Psoas muscle (tissue), 8 donors: ENCODE data around the gene SIRT7. TPM values are rescaled to one million over a fixed set of nuclear protein-coding genes. Genes with fewer than 3 reads are reported as not detected.
A peak's percentile ranks its signal among the peaks of the same experiment; 100 is the strongest.

Source experiments
- ATAC-seq, 4 donors: fragments of 200-7000 bp; cut with Tn5 transposase; one replicate each; pipeline ENCODE4 v1.9.1; 2020; ENCODE audit warnings: moderate library complexity in 3 of 4, mild to moderate bottlenecking in 2 of 4
- DNase-seq, 2 donors: peaks; one replicate each; pipeline ENCODE4 v3.0.0-alpha.2; 2020
- H3K27ac ChIP-seq: fragments of 200-600 bp; one replicate; pipeline ENCODE4 v1.8.0; 2022
- H3K27me3 ChIP-seq, 3 donors: fragments of 200-600 bp in 1 of 3; one replicate each; pipeline versions ENCODE4 v1.6.1 to v1.8.0; 2013 to 2022; ENCODE audit warnings: low read length in 2 of 3, mild to moderate bottlenecking in 2 of 3, moderate library complexity in 1 of 3; ENCODE audit not compliant: insufficient read depth in 3 of 3
- H3K36me3 ChIP-seq, 2 donors: fragments of 200-600 bp in 1 of 2; one replicate each; pipeline versions ENCODE4 v1.6.1 to v1.8.0; 2013 to 2022; ENCODE audit warnings: low read depth in 1 of 2, mild to moderate bottlenecking in 1 of 2, moderate library complexity in 1 of 2; ENCODE audit not compliant: insufficient read depth in 1 of 2
- H3K4me1 ChIP-seq: fragments of 200-600 bp; one replicate; pipeline ENCODE4 v1.8.0; 2022
- H3K4me3 ChIP-seq: fragments of 200-600 bp; one replicate; pipeline ENCODE4 v1.8.0; 2022; ENCODE audit warnings: mild to moderate bottlenecking
- H3K9me3 ChIP-seq: fragments of 200-600 bp; one replicate; pipeline ENCODE4 v1.8.0; 2022
- WGBS, 3 donors: extraction: QIAGEN DNeasy Blood & Tissue Kit; methylation state at CpG; one replicate each; pipeline versions ENCODE4 v1.1.6 to v1.1.7; 2013; 5-methylcytosine and 5-hydroxymethylcytosine counted together
- intact Hi-C, 2 donors: fragments of 100-400 bp; cut with DNase I; formaldehyde crosslinking; loops; one replicate each; pipeline versions ENCODE4 v1.11.0 to v1.14.2; 2022
- polyA plus RNA-seq, 3 donors: library from polyadenylated mRNA; stranded (reverse); fragments of 200-250 nt; gene quantifications; one replicate each; pipeline ENCODE4 v1.2.3, GENCODE V29; 2013
- total RNA-seq, 4 donors: library from RNA; stranded (reverse); fragmentation: NEBNext Ultra II Directional in 2 of 4; extraction: Animal tissue kit (Norgen Biotek cat#: 25700) in 2 of 4; gene quantifications; one replicate each; pipeline versions ENCODE4 v1.2.1 to v1.2.4, GENCODE V29; 2021 to 2023
- TF ChIP-seq, protein P1 (sequence below): fragments of 200-600 bp; IDR thresholded peaks from one replicate; pipeline ENCODE4 v1.8.0; 2022; ENCODE audit warnings: antibody characterized with exemption
- donor health status: healthy with polysubstance abuse.
- donor health status: DM: no; HTN: no; CAD: no; lungs with moderate emphysema.
- donor health status: Bipolar disorder and iron deficiency.
- donor health status: healthy.
- donor health status: DM: yes; HTN: yes; CAD: no.
- donor health status: DM: no; HTN: no; CAD: no.
- donor health status: DM: no; HTN: no; CAD: no.
- donor health status: DM: yes; HTN: yes; CAD: no.

Gene SIRT7
- total and polyA plus RNA-seq, 7 donors = 3.9 to 14.2 (median 7.6) TPM

DNA sequence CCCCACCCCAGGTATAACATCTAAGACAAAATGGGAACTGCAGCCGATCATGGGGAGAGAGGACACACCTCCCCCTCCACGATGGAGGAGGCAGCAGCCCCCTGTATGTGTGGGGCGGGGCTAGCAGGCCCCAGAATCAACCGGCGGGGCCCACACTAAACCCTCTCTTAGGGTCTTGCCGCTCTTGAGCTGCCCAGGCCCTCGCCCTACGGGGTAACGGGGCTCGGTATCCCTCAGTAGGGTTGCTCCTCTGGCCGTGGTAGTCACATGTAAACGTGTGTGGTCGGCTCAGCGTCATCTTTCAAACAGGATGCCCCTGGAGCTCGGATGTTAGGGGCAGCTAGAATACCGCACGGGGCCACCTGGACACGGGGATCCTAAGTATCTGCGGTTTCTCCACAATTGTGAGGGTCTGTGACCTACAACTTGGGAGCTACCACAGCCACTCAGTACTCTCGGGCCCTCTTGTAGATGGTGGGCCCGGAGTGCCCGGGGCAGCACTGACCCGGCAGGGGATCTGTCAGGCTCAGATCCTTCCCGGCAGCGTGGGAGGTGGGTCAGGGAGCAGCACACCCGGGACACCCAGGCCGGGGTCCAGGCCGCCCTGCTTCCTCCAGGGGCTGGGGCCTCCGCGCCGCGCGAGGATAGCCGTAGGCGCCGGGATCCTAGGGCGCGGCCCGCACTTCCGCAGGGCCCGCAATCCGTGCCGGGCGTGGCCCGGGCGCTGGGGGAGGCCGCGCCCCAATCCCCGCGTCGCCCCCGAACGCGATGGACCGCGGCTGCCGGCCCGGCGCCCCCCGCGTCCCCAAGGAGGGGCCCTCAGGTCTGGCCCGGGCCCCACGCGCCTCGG lies 47.6 kb downstream of the SIRT7 start:
- H3K27me3 ChIP-seq = no peaks in the 10 kb centered on the region
- WGBS, 3 donors = 5 to 9% (median 8%) methylated on average over 27 to 63 of the region's 65 CpGs
- H3K9me3 ChIP-seq = no peaks in the 10 kb centered on the region
- DNase-seq = peak in 1 of 2 donors; percentile 53
- peak overlapping the region; percentile 99 for H3K27ac ChIP-seq
- peak overlapping the region; percentile 74 for H3K4me3 ChIP-seq
- peaks cover 0 to 42% of the 10 kb centered on the region in 2 donors for H3K36me3 ChIP-seq
- intact Hi-C loops = loop anchor here in 1 of 2 donors (5.0 kb wide), 1 partner anchor 52 kb away; no protein-coding TSS in a partner anchor
- TF ChIP-seq, protein P1, sequence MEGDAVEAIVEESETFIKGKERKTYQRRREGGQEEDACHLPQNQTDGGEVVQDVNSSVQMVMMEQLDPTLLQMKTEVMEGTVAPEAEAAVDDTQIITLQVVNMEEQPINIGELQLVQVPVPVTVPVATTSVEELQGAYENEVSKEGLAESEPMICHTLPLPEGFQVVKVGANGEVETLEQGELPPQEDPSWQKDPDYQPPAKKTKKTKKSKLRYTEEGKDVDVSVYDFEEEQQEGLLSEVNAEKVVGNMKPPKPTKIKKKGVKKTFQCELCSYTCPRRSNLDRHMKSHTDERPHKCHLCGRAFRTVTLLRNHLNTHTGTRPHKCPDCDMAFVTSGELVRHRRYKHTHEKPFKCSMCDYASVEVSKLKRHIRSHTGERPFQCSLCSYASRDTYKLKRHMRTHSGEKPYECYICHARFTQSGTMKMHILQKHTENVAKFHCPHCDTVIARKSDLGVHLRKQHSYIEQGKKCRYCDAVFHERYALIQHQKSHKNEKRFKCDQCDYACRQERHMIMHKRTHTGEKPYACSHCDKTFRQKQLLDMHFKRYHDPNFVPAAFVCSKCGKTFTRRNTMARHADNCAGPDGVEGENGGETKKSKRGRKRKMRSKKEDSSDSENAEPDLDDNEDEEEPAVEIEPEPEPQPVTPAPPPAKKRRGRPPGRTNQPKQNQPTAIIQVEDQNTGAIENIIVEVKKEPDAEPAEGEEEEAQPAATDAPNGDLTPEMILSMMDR = no peak
- H3K4me1 ChIP-seq = peaks cover 41% of the 10 kb centered on the region
- ATAC-seq = peak in 1 of 4 donors; percentile 4

DNA sequence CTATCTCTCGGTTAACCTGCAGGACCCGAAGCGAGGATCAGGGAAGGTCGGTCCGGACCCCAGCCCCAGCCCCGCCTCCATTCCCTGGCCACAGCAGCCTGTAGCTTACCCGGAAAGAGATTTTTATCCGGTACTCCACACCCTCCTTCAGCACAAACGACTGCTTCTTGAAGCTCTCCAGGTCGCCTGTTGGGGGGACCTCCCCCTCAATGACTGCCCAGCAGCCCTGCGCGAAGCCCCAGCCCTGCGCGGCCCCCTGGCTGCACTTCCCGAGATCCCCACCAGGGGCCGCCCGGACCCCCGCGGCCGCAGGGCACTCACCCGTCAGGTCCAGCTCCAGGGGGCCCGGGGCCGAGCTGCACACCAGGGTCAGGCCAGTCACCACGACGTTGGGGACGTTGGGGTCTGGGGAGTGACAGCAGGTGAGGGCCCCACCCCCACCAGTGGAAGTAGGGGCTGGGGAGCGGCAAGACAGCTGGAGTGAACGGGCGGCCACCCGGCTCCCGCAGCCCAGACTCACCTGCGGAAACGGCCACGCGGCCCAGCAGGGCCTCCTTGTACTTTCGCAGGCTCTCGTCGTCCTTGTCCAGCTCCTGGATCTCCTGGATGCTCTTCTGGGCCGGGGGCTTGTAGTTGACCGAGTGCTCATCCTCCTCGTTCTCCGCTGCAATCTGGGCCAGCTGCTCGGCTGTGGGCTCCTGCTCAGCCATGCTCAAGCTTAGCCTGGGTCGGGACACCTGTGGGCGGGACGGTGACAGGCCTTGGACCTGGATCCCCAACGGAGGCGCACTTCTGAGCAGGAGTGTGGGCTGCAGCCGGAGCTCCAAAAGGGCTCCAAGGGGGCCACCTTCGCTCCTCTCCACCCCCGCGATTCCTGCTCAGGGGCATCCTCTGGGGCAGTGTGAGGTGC lies 48.5 kb downstream of the SIRT7 start:
- 31 to 39% (median 33%) methylated on average over 51 to 52 of the region's 52 CpGs for WGBS, 3 donors
- Histone ChIP-seq H3K4me1 (peaks cover 41% of the 10 kb centered on the region), H3K4me3 (peak overlapping the region; percentile 74), H3K36me3 (peaks cover 0 to 49% of the 10 kb centered on the region in 2 donors), H3K27ac (peak overlapping the region; percentile 99), H3K9me3 (no peaks in the 10 kb centered on the region), H3K27me3 (no peaks in the 10 kb centered on the region)
- peak in 1 of 2 donors; percentile 57 for DNase-seq
- TF ChIP-seq, protein P1 = peak; percentile 92
- ATAC-seq = peak; percentile 31 to 45 (median 38)
- intact Hi-C loops = loop anchor here in 1 of 2 donors (2.0 to 5.0 kb wide), 3 partner anchors 53 to 151 kb away; partner anchors contain the start of gene PYCR1

DNA sequence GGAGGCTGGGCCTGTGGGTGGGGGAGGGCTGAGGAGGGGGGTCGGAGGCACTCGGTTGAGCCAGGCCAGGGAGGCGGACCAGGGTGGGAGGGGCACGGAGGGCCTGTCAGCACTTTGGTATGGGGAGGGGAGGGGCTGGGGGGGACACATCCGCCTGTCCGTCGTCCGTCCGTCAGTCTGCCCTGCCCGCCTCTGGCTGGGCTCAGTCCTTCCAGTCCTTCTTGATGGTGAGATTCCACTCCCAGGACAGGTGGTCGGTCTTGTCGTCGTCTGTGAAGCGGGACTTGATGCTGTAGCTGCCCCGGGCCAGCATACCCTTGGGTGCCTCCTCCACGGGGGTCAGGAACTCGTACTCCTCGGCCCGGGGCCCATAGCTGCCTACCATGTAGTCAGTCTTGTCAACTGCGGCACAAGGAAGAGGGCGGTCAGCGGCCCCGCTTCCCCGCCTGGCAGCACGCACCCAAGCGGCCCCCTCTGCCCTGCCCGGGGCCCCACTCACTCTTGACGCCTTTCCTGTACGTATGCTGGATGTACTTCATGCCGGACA lies 49.2 kb downstream of the SIRT7 start:
- TF ChIP-seq, protein P1 = no peak
- peaks cover 41% of the 10 kb centered on the region for H3K4me1 ChIP-seq
- WGBS, 3 donors = 51 to 65% (median 56%) methylated on average over 21 to 30 of the region's 30 CpGs
- H3K36me3 ChIP-seq = peaks cover 0 to 49% of the 10 kb centered on the region in 2 donors
- H3K9me3 ChIP-seq = no peaks in the 10 kb centered on the region
- H3K4me3 ChIP-seq = peak overlapping the region; percentile 74
- peak; percentile 10 to 25 (median 16) for ATAC-seq
- intact Hi-C loops = loop anchor here in 1 of 2 donors (2.0 to 5.0 kb wide), 2 partner anchors 69 to 152 kb away; partner anchors contain the start of gene PYCR1
- no peaks in the 10 kb centered on the region for H3K27me3 ChIP-seq
- H3K27ac ChIP-seq = peak overlapping the region; percentile 99
- DNase-seq = peak; percentile 69 to 78

DNA sequence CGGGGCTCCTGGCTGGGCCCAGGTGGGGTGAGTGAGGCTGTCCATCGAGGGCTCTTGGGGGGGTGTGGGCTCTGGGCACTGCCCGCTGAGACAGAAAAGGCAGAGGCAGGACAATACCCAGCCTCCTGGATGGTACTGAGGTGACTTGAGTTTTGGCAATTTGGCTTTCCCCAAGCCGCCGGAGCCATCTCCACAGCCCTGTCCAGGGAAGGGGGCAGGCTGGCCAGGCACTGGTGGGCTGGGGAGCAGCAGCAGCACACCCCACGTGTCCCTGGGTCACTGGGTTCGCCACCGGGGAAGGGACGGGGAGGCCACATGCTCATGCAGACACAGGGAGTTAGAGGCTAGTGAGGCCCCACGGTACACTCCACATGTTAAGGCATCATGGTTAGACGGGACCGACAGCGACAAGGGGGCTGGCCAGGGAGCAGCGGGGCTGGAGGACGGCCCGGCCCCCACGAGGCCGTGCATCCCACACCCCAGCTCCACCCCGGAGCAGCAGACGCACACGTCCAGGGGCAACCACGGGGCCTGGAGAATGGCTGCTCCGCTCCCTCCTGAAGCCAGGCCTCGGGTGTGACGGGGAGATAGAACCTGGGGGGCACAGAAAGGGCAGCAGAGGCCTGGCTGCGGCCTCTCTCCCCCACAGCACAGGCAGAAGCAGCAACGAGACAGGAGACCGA lies 49.8 kb downstream of the SIRT7 start:
- Histone ChIP-seq H3K27ac (peak overlapping the region; percentile 99), H3K4me3 (no peak overlapping the region), H3K27me3 (no peaks in the 10 kb centered on the region), H3K4me1 (peaks cover 44% of the 10 kb centered on the region), H3K36me3 (peaks cover 0 to 53% of the 10 kb centered on the region in 2 donors), H3K9me3 (no peaks in the 10 kb centered on the region)
- 57 to 79% (median 62%) methylated on average over 25 to 28 of the region's 28 CpGs for WGBS, 3 donors
- TF ChIP-seq, protein P1 = no peak
- ATAC-seq = no peak
- intact Hi-C loops = loop anchor here in 1 of 2 donors (2.0 to 5.0 kb wide), 2 partner anchors 69 to 153 kb away; partner anchors contain the start of gene PYCR1
- DNase-seq = no peak
